HG02610 (cell line): Measurements from ENCODE around the gene HSPB3.
A peak's percentile ranks its signal among the peaks of the same experiment; 100 is the strongest.
"Not testable (repeated sequence)": the region's sequence is repeated elsewhere in the genome, so short reads cannot be mapped to it uniquely, and the experiment has no call there.

Source experiments
- ATAC-seq: cut with Tn5 transposase; IDR thresholded peaks from one replicate; pipeline ENCODE4 v1.9.1; 2021; ENCODE audit warnings: mild to moderate bottlenecking, moderate library complexity; ENCODE audit not compliant: unreplicated experiment

HSPB3 gene

DNA sequence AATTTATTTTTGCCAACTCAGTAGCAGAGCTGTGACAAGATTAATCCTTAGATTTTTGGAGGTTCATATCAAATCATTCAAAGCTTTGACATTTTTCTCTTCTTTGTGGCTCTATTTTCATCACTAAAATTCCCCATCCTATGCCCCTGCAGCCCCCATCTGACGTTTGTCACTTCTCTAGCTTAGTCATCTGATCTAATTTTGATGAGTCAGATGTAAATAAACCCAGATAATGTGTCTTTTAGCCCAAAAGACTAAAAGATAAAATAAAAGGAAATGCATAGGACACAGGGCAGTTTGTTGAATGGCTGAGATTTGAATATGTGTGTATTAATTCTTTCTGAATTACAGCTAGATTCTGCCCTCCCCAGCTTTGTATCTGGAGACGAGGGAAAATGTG, 897 bp upstream of the HSPB3 start:
- no peak for ATAC-seq

GRCh38 chr5:54457094-54457862, 1.8 kb downstream of the HSPB3 start:
- ATAC-seq, result no peak

DNA sequence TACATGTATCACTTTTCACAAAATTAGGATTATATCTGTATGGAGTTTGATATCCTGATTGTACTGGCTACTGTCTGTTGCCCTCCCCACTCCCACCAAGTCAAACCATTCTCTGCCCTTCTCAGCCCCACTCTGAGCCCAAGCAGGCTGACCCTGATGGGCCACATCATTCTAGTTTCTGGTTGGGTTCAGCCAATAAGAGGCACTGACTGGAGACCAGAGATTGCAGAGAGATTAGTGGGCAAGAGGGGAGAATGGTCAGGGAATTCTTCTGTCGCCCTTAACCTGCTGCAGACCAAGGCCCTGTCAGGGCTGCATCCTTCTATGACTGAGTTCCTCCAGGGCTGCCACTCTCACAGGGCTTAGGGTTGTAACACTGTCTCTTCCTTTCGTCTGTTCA, 2.7 kb downstream of the HSPB3 start:
- no peak for ATAC-seq

DNA sequence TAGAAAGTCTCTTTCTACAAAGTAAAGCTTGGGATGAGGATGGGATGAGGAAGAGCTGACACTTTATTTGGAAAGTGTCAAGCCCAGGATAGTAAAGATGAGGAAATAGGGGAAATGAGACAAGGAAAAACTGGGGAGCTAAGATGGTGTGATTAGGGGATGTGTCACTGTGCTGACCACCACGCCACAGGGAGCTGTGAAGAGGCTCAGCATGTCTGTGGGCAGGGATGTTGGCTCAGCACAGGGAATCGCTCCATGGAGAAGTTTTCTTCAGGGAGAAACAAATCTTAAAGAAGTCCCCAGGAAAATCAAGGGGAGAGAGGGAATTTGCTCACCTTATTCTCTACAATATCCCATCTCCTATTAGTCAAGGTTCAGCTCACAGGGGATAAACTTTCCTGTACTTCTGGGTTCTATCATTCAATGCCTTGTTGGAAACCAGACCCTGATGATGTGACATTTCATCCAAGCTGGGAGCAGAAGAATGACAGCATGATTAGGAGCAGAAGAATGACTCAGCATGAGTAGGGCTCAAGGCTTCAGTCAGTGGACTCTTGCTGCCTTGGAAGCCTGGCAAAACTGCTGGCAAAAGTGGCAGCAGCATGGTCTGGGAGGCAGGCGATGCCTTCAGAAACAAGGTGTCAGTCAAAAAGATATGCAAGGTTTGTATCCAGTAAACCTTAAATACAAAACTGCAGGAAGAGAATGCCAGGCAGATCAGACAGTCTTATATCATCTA, 4.9 kb downstream of the HSPB3 start:
- ATAC-seq, result no peak

DNA sequence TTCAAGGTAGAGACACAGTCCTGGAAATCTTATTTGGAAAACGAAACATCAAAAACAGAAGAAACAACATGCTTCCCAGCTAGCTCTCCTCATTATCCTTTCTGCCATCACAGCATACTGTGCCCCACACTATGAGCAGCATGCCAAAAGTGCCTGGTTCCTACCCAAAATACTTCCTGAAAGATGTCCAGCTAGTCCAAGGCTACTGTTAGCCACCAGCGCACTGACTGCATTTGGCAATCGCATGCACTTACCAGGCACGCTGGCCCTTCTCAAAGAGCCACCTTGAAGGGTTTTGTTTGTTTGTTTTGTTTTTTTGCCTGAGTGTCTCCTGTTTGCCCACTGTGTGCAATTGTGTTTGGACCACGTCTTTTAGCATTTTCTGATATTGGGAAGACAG, 6.8 kb downstream of the HSPB3 start:
- no peak for ATAC-seq

GRCh38 chr5:54463713-54464112, 8.2 kb downstream of the HSPB3 start:
- ATAC-seq, result no peak

DNA sequence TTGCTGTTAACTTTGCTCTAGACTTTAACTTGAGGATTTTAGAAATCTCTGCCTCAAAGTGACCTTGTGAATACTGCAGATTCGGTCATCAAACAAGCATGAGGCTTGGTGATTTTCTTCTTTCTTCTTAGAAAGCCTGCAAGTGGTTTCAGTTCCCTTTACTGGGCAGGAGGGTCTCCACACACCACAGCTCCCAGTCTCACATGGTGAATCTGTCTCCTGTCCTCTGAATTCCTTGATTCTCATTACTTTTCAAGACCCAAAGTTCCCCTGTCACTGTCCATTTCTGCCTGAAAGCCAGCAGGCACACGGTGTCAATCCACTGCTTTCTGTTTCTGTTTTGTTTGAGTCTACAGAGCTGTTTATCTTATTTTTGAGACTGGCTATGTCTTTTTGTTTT, 14.1 kb downstream of the HSPB3 start:
- ATAC-seq, result peak; percentile 90

- ATAC-seq, result no peak
These were observed 14.6 kb downstream of the HSPB3 start for GRCh38 chr5:54470128-54470527.

DNA sequence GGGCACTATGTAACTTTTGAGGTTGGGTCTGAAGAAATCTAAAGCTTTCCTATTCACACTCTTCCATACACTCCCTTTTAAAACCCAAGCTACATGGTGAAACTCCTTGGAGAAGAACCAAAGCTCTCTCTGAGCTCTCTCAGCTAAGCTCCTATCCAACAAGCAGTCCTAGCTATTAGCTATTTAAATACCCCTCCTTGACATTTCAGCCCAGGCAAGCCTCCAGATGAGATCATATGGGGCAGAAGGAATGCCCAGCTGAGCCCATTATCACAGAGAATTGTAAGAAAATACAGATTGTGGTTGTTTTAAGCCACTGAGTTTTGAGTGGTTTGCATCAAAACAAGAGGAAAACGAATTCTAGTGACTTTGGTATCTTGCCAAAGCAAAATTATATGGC, 15.2 kb downstream of the HSPB3 start:
- ATAC-seq, result no peak

GRCh38 chr5:54471398-54471797, 15.9 kb downstream of the HSPB3 start:
- no peak for ATAC-seq

DNA sequence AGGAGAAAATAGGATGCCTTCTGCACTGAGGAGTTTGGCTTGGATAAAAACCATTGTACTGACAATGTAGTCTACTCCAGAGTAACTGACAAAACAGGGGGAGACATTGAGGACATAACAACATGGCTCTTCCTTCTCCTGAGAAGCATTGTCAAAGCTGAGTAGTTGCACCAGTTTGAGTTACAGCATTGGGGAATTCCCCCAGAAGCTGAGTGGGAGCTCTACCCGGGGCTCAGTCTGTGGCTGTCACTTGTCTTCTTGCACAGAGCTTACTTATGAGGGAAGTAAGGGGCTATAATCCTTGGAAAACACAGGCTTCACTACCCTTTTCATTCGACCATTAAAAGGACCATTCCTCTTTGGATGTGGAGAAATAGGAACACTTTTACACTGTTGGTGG, 21.2 kb downstream of the HSPB3 start:
- no peak for ATAC-seq

- ATAC-seq, result no peak
These were observed 22.5 kb downstream of the HSPB3 start for GRCh38 chr5:54477941-54478478.

- no peak for ATAC-seq
These were observed 24.8 kb downstream of the HSPB3 start for GRCh38 chr5:54480296-54480695.

DNA sequence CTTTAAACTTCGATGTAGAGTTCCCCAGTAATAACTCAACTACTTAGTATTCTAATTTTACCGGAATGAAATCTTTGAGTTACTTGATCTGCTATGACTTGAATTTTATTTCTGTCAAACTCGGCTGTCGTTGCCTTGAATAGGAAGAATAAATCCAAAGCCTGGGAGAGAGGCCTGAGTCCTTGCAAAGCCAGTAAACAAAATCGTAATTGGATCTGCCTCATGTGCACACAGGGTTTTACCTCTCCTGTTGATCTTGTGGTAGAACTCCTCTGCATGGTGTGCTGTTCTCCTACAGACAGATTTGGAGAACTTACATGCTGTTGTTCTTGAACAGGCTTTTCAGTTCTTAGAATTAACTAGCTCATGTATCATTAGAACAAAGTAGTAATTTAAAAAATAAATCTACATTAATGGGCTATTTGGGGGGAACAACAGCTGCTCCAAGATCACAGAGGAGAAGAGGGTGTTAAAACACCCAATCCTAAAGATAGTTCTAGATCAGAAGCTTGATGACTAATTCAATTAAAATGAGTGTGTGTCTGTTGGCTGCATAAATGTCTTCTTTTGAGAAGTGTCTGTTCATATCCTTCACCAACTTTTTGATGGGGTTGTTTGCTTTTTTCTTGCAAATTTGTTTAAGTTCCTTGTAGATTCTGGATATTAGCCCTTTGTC, 28.9 kb downstream of the HSPB3 start:
- no peak for ATAC-seq

- not testable (repeated sequence) for ATAC-seq
These were observed 30.2 kb downstream of the HSPB3 start for GRCh38 chr5:54485659-54486058.

DNA sequence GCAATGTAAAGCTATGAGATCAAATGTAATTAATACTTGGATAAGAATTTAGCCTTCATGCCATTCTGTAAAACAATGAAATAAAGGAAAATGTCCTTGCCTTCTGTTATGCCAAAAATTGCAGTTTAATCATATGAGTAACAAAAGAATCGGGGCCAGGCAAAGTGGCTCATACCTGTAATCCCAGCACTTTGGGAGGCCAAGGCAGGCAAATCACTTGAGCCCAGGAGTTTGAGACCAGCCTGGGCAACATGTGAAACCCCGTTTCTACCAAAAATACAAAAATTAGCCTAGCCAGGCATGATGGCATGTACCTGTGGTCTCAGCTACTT, 34.1 kb downstream of the HSPB3 start:
- not testable (repeated sequence) for ATAC-seq

- ATAC-seq, result no peak
These were observed 35.8 kb downstream of the HSPB3 start for GRCh38 chr5:54491326-54491725.

GRCh38 chr5:54492178-54492577, 36.7 kb downstream of the HSPB3 start:
- no peak for ATAC-seq

DNA sequence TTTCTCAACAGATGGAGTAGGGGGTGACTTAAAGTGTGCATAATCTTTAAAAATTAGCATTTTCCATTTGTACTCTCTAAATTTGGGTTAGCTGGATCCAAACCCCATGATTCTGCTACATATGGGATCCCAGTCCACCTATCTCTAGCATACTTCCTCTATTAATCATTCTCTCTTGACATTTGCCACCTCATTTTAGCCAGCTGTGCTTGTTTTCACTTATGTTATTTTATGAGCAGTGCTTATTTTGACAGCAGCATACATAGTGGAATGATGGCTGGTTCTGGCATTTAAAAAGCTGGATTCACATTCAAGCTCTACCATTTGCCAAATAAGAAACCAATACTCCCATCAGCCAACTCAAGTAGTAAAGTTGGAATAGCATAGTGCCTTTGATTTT, 39.5 kb downstream of the HSPB3 start:
- no peak for ATAC-seq
